NT2/D1 (cell line): ENCODE measurements around the gene KPNA1.

Experiments used
- DNase-seq: peaks from one replicate; pipeline ENCODE4 v3.0.0-alpha.2; 2011; ENCODE audit warnings: low read depth, low spot score
- H3K27me3 ChIP-seq: 2 replicates; pipeline ENCODE4 v1.6.0; 2011; ENCODE audit warnings: mild to moderate bottlenecking; ENCODE audit not compliant: insufficient read length, insufficient read depth
- H3K36me3 ChIP-seq: 2 replicates; pipeline ENCODE4 v1.6.1; 2011; ENCODE audit warnings: mild to moderate bottlenecking, low read length, mixed read lengths; ENCODE audit not compliant: insufficient read depth, insufficient read length
- H3K4me1 ChIP-seq: 2 replicates; pipeline ENCODE4 v1.5.1; 2011; ENCODE audit not compliant: insufficient read depth, insufficient read length
- H3K4me3 ChIP-seq: 2 replicates; pipeline ENCODE4 v1.5.1; 2011; ENCODE audit warnings: low read depth; ENCODE audit not compliant: insufficient read length
- H3K9ac ChIP-seq: 2 replicates; pipeline ENCODE4 v1.6.0; 2011; ENCODE audit warnings: low read depth; ENCODE audit not compliant: insufficient read length
- H3K9me3 ChIP-seq: 2 replicates; pipeline ENCODE4 v1.5.1; 2011; ENCODE audit warnings: mild to moderate bottlenecking, low read length; ENCODE audit not compliant: insufficient read depth
- SUZ12 ChIP-seq: IDR thresholded peaks from 2 replicates; pipeline ENCODE4 v1.6.1; 2011; ENCODE audit not compliant: insufficient read length, insufficient read depth; ENCODE audit errors: extremely low read depth
- YY1 ChIP-seq: IDR thresholded peaks from 2 replicates; pipeline ENCODE4 v1.6.1; 2011; ENCODE audit not compliant: insufficient read length, insufficient read depth
- ZNF274 ChIP-seq: IDR thresholded peaks from 2 replicates; pipeline ENCODE4 v1.6.1; 2011; ENCODE audit warnings: mild to moderate bottlenecking, low read depth, low read length

The KPNA1 gene

DNA sequence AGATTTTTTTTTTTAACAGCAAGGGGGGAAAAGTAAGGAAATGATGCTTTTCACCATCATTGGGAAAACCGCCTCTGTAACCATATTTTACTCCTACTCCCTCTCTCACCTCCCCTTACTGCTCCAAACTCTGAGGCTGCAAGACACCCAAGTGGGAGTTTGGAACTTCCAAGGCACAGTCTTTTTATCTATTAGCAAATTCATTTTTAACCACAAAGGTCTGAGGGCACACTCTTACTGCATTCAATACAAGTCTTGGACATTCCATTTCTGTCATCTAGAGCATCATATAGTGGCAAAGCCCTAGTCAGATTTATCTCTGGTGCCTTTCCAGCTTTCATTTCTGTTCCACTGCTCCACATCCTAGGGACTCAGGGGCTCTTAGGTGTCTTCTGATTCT, 117.5 kb downstream of the KPNA1 start:
- H3K27me3 ChIP-seq = no peaks in the 10 kb centered on the region
- no peak overlapping the region for H3K9ac ChIP-seq
- no peak for TF ChIP-seq YY1
- no peak for TF ChIP-seq ZNF274
- DNase-seq = no peak
- H3K4me1 ChIP-seq = no peaks in the 10 kb centered on the region
- H3K4me3 ChIP-seq = no peak overlapping the region
- H3K9me3 ChIP-seq = no peaks in the 10 kb centered on the region
- H3K36me3 ChIP-seq = no peaks in the 10 kb centered on the region

DNA sequence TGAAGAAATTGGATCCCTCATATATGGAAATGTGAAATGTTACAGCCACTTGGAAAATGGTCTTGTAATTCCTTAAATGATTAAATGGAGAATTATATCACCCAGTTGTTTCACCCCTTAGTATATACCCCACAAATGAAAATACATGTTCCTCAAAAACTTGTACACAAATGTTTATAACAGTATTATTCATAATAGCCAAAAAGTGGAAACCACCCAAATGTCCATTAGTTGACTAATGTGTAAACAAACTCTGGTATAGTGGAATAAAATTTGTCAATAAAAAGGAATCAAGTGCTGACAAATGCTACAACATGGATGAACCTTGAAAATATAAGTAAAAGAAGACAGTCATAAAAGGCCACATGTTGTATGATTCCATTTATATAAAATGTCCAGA, 118.2 kb downstream of the KPNA1 start:
- no peak overlapping the region for H3K4me3 ChIP-seq
- no peaks in the 10 kb centered on the region for H3K4me1 ChIP-seq
- TF ChIP-seq YY1 (no peak), ZNF274 (no peak), SUZ12 (no peak)
- no peaks in the 10 kb centered on the region for H3K36me3 ChIP-seq
- no peaks in the 10 kb centered on the region for H3K9me3 ChIP-seq
- H3K27me3 ChIP-seq = no peaks in the 10 kb centered on the region
- DNase-seq = no peak
- no peak overlapping the region for H3K9ac ChIP-seq

- Histone ChIP-seq H3K4me1 (no peaks in the 10 kb centered on the region), H3K36me3 (no peaks in the 10 kb centered on the region), H3K9me3 (no peaks in the 10 kb centered on the region), H3K4me3 (no peak overlapping the region), H3K27me3 (no peaks in the 10 kb centered on the region), H3K9ac (no peak overlapping the region)
- no peak for DNase-seq
- TF ChIP-seq YY1 = no peak
These were observed 119.2 kb downstream of the KPNA1 start for GRCh38 chr3:122395582-122395981.

DNA sequence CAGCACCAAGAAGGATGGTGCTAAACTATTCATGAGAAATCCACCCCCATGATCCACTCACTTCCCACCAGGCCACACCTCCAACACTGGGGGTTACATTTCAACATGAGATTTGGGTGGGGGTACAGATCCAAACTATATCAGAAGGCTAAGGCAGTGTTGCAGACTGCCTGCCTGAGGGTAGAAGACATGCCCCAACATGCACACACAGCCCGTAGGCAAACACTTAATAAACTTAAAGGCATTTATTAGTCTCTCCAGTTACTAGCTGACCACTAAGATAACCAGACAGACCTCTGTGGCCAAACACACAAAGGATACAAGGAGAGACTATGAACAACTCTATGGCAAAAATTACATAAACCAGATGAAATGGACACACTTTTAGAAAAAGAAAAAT, 120.6 kb downstream of the KPNA1 start:
- H3K36me3 ChIP-seq = no peaks in the 10 kb centered on the region

GRCh38 chr3:122392868-122393844, 121.6 kb downstream of the KPNA1 start:
- no peak for DNase-seq
- Histone ChIP-seq H3K9ac (no peak overlapping the region), H3K4me3 (no peak overlapping the region), H3K9me3 (no peaks in the 10 kb centered on the region), H3K27me3 (no peaks in the 10 kb centered on the region), H3K4me1 (no peaks in the 10 kb centered on the region), H3K36me3 (no peaks in the 10 kb centered on the region)
- no peak for TF ChIP-seq YY1
- no peak for TF ChIP-seq ZNF274
- no peak for TF ChIP-seq SUZ12

More for the DNA sequence above, 120.6 kb downstream of the KPNA1 start:
- Histone ChIP-seq H3K4me3 (no peak overlapping the region), H3K9ac (no peak overlapping the region), H3K27me3 (no peaks in the 10 kb centered on the region), H3K9me3 (no peaks in the 10 kb centered on the region), H3K4me1 (no peaks in the 10 kb centered on the region)
- no peak for DNase-seq
- TF ChIP-seq SUZ12 (no peak), ZNF274 (no peak), YY1 (no peak)

DNA sequence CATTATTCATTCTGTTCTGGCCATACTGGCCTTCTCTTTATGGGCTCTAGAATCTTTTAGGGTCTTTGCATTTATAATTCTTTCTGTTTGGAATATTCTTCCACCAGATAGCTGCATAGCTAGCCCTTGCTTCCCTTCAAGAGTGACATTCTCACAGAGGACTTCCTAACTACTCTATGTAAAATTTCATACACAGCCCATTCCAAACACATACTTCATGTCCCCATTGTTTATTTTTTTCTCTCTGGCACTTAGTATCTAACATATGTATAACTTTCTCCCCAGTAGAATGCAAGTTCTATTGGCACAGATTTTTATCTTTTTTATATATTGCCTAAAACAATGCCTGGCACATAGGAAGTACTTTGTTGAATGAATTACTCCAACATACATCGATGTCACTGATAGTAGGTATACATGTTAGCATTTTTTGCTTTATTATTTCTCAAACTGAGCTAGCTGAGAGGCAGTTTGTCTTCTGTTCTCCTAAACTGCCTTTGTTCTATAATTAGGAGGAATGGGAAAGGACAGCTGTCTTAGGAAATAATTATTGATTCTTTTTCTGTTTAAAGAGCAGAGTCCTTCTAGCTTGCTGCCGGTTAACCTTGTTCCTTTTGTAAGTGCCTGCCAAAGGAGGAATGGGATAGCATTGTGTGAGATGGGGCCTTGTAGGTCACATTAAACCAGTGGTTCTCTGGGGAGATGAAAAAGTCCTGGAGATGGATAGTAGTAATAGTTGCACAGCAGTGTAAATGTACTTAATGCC, 122.9 kb downstream of the KPNA1 start:
- TF ChIP-seq YY1 (no peak), ZNF274 (no peak), SUZ12 (no peak)
- Histone ChIP-seq H3K9me3 (no peaks in the 10 kb centered on the region), H3K27me3 (no peaks in the 10 kb centered on the region), H3K4me1 (no peaks in the 10 kb centered on the region), H3K4me3 (no peak overlapping the region), H3K36me3 (no peaks in the 10 kb centered on the region), H3K9ac (no peak overlapping the region)
- DNase-seq = no peak

GRCh38 chr3:122390665-122391064, 124.1 kb downstream of the KPNA1 start:
- Histone ChIP-seq H3K4me1 (no peaks in the 10 kb centered on the region), H3K27me3 (no peaks in the 10 kb centered on the region), H3K36me3 (peaks cover 3% of the 10 kb centered on the region), H3K9me3 (no peaks in the 10 kb centered on the region), H3K4me3 (no peak overlapping the region), H3K9ac (no peak overlapping the region)
- DNase-seq = no peak
- TF ChIP-seq SUZ12 (no peak), ZNF274 (no peak), YY1 (no peak)
